Occipital lobe (tissue), 2 donors: ENCODE data around the gene SERP2. TPM values are rescaled to one million over a fixed set of nuclear protein-coding genes. Genes with fewer than 3 reads are reported as not detected.

Experiments used
- DNase-seq: peaks from one replicate; lab custom pipeline; 2025; lab: John Stamatoyannopoulos, UW
- total RNA-seq: library from RNA; depleted of rRNA; stranded (reverse); fragments of >200 nt; gene quantifications from one replicate; pipeline ENCODE4 v1.2.3, GENCODE V29; 2014

Gene SERP2
- total RNA-seq, 1 donor from 2014 or later, result 30.7 TPM

DNA sequence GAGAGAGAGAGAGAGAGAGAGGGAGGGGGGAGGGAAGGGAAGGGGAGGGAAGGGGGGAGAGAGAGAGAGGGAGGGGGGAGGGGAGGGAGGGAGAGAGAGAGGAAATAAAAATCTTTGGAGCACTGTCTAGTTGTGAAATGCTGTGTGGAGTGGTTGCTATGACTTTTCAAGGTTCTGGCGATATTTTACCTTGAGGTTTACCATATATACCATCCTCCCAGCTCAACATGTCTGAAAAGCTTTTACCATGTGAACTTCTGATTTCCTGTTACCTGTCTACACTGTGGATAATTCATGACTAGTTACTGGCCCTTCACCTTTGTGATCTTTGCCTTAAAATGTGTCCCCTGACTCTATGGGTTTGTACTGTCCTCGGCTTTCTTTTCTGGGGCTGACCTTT lies 38.2 kb downstream of the SERP2 start:
- no peak for DNase-seq

DNA sequence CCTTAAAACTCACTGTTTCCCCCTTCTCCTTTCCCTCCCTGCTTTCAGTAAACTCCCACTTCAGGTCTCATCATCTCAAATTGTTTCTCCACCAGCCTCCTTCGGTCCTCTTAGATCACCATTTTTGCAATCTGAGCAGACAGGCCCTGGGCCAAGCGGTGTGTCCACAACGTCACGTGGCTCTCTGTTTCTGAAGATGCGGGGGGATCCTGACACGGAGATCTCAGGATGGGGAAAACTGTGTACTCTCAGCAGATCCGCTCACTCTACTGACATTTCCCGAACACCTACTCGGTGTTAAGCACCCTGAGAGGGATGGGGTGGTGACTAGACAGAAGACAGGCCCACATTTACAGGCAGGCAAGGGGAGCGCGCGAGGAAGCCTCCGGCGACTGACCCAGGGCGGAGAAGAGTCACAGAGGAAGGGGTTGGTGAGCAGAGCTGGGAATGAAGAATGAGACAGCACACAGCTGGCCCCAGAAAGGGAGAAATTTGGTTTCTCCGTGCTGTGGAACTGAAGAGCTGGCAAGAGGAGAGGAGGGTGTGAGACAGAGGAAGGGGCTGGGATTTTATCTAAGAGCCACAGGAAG lies 38.8 kb downstream of the SERP2 start:
- no peak for DNase-seq

DNA sequence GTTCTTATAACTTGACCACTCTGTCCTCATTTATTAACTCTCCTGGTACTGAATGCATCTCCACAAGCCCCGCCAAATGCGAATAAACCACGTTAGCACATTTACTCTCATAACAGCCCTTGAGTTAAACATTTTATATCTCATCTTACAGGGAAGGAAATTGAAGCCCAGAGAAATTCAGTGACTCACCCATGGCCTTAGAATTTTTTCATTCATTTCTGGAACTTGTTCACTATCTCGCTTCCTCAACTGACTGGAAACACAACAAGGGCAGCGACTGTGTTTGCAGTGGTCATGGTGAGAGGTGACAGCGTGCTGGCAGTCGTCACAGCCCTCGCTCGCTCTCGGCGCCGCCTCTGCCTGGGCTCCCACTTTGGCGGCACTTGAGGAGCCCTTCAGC lies 39.5 kb downstream of the SERP2 start:
- no peak for DNase-seq

- no peak for DNase-seq
These were observed 41.1 kb downstream of the SERP2 start for GRCh38 chr13:44414716-44415115.

DNA sequence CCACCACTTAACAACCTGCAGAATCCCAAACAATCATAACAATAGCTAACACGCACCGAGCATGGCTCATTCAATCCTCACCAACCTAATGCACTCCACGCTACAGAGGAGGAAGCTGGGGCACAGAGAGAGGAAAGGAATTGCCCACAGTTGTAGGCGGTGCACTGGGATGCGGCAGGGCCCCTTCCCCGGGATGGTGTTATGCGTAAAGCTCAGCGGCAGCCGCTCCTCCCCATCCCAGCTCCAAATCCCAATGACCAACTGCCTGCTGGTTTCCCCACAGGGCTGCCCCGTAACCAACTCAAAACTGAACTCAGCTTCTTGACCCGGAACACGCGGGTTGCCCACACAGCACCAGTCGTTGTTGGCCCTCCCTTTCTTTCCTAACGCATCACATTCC lies 42.2 kb downstream of the SERP2 start:
- DNase-seq, result no peak

DNA sequence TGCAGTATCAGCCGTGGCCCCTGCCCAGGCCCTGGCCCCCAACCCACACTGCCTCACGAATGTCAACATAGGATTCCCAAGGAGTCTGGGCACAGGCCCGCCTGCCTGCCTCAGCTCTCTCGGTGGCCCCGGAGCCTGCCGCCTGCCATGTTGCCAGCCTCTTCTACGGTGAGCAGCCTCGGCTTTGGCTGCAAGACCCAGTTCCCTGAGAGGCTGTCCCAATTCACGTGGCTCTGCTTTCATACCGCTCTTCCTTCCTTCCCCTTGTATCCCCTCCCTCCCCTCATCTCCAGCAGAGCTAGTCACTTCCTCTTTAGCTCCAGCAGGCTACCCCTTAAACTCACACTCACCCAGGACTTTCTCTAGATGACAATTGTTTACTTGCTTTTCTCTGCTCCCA lies 42.7 kb downstream of the SERP2 start:
- DNase-seq, result no peak

DNA sequence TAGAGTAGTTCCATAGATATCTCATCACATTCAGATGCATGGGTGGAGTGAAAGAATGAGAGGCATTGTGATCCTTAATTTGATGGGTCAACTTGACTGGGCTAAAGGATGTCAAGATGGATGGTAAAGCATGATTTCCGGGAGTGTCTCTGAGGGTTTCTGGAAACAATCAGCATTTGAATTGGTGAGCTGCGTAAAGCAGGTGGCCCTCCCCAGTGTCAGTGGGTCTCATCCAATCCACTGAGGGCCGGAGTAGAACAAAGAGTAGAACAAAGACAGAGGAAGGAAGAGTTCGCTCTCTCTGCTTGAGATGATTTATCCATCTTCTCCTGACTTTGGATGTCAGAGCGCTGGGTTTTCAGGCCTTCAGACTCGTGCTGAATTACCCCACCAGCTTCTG lies 43.1 kb downstream of the SERP2 start:
- no peak for DNase-seq

DNA sequence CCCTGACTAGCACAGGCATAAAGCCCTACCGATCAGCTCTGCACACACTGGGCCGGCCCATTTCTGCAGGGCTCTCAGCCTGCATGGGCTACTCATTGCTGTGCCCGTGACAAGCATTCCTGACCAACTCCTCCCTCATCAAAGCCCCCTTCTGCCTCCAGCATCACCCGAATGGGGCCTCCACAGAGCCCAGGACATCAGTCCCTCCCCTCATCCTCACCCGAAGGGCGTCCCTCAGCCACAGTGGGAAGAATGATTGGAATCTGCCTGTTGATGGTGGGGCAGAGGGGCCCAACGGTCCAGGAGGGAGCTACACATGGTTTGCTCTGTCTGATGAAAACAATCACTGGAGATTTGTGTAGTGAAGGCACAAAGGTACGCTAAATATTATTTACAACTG lies 43.8 kb downstream of the SERP2 start:
- DNase-seq, result no peak

DNA sequence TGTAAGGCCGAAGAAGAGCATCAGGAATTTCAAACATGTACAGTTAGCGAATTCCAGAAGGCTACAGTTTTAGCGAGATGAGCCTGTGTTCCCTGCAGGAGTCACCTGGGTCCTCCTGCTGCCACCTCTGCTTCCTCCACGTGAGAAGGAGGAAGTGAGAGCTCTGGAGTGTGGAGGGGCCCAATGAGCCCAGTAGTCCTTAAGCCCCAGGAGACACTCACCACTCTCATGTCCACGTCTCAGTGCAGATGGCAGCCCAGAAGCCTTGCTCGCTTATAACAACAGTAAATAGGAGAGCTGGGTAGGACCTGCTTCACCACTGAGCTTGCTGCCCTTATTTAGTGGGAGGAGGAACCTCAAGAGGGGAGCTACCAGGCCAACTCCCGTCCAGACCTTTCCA lies 44.3 kb downstream of the SERP2 start:
- no peak for DNase-seq

DNA sequence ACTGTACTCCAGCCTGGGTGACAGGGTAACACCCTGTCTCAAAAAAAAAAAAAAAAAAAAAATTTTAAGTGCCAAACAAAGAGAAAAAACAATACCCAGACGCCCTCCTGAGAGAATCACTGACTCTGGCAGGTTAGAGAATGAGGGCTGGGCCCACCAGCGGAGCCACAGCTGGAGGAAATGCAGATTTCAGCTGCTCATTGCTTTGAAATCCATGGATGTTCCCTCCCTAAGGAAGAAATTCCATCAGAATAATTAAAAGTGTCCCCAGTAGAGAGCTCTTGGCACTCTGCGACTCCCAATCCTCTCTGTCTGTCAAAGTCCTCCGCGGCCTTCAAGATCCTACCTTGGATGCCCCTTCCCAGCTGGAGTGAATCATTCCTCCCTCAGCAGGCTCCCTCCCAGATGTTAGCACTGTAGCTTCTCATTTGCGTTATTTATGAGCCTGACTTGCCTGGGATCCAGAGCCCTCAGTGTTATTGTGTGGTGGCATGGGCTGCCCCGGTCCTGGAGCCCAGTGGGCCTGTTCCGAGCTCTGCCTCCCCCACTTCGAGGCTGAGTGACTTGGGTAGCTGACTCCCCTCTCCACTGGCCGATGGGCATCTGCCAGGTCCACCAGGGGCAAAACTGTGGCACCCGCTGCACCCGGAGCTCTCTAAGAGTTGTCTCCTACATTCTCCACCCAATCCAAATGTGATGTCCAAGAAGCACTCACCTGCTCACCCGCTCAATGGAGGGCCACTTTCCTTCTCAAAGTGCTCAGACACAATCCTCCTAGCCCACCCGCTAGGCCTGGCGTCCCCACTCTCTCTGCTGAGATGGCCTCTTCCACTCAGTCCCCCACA lies 47.0 kb downstream of the SERP2 start:
- no peak for DNase-seq

DNA sequence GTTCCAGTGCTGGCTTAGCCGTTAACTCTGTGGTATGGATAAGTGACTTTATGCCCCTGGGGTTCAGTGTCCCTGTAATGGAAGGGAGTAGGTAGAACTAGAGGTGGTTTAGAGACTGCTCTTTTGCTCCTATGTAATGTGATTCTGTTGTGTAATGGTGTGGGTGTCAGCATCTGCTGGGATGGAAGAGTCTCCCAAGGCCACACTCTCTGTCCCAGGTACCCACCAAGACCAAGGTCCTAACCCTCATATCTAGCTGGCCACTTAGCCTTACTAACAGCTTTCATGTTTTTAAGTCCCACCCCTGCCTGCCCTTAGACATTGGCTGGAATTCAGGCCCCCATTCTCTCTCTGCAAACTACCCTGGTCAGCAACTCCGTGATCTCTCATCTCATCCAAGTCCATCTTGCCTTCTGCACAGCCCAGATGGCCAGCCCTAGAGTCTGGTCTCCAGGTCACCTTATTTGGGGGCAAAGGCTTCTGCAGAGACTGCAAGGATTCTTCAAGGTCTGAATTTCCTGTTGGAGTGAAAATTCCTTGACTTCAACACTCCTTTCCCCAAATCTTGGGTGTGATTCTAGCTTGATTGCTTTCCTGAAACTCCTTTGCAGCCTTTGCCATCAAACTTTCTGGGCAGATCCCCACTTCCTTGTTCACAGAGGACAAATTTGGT lies 48.4 kb downstream of the SERP2 start:
- DNase-seq, result no peak

- DNase-seq, result peak; percentile 17
These were observed 49.4 kb downstream of the SERP2 start for GRCh38 chr13:44422755-44423643.

- no peak for DNase-seq
These were observed 50.2 kb downstream of the SERP2 start for GRCh38 chr13:44423824-44424223.

GRCh38 chr13:44425041-44425814 lies 51.6 kb downstream of the SERP2 start:
- DNase-seq, result no peak

GRCh38 chr13:44425815-44426078 lies 52.1 kb downstream of the SERP2 start:
- no peak for DNase-seq

DNA sequence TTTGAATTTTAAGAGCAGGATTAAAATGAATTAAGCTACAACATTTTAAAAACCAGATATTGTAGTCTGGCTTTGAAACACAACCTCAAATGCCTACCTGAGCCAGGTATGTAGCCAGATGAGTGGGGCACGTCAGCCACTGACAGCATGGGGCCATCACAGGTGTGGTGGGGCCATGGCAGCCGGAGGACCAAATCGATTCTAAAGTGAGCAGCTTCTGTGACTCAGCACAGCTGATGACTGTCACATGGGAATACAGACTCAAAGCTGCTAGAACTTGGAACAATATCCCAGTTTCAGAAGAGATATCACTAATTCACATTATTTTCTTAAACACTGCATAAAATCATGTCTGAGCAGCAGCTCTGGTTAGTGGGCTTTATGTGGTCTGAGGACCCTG lies 52.8 kb downstream of the SERP2 start:
- no peak for DNase-seq

GRCh38 chr13:44429311-44429710 lies 55.7 kb downstream of the SERP2 start:
- DNase-seq, result no peak

DNA sequence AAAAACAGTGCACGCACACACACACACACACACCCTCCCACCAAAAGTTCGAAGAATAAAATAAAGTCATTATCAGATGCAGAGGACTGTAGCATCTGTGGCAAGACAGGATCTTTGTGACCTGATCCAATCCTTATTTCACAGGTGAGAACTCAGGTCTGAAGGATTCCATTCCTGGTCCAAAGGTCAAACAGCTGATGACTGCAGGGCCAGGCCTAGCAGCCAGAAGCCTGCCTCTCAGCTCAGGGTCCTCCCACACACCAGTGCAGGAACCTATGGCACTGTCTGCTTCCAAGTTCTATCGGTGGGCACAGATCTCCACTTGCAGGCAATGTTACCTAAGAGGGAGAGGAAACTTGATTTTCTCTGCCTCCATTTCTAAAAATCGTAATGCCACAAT lies 57.5 kb downstream of the SERP2 start:
- no peak for DNase-seq

DNA sequence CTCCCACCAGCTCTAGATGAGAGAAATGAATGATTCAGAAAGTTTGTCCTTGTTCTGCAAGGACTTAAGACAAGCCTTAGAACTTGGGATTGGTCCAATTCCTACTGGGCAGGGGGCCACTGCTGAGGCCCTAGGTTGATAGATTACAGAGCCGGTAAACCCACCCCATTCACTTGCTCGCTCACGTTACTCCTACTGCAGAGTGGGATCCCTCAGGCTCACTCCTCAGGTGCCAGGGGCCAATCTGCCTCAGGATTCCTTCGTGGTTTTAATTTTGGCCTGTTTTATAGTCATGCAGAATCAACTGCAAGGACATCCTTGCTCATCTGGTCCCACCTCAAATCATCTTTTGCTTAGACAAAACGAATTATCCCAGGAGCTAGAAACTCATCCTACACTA lies 59.0 kb downstream of the SERP2 start:
- no peak for DNase-seq

- DNase-seq, result no peak
These were observed 60.5 kb downstream of the SERP2 start for GRCh38 chr13:44433863-44434765.
